ENCODE results near the gene GRB10.

Gene GRB10

DNA sequence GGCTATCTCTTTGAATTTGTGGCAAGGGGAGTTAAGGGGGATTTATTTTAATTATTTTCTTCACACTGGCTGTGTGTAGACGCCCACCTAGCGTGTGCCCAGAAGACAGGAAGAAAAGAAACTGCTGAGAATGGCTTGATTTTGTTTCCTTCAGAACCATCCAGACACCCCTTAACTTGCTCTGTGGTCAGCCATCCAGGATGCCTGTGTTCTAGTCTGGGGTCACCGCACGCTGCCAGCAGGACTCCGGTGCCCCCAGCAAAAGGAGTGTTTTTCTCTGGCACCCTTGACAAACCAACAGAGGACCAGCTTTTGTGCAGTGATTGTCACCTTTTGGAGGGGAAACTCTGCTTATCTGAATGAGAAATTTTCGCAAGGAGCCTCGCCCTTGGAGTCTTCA lies 222.8 kb downstream of the GRB10 start:
- DNase-seq (ENCODE audit: insufficient read length, low spot score) (no peak), FAIRE-seq (no peak)
- TF ChIP-seq PAX5 (IDR thresholded peaks at IDR 0.05; ENCODE audit: insufficient read depth, low read length, severe bottlenecking) (no peak), POLR2AphosphoS5 (IDR thresholded peaks at IDR 0.05; ENCODE audit: low read depth, low read length) (no peak), SPI1 (IDR thresholded peaks at IDR 0.05; ENCODE audit: low read depth, low read length) (no peak), POU2F2 (IDR thresholded peaks at IDR 0.05; ENCODE audit: low read depth, low read length) (no peak), TAF1 (IDR thresholded peaks at IDR 0.05; ENCODE audit: low read depth, low read length) (no peak), POLR2A (IDR thresholded peaks at IDR 0.05; ENCODE audit: low read depth, low read length) (no peak)

DNA sequence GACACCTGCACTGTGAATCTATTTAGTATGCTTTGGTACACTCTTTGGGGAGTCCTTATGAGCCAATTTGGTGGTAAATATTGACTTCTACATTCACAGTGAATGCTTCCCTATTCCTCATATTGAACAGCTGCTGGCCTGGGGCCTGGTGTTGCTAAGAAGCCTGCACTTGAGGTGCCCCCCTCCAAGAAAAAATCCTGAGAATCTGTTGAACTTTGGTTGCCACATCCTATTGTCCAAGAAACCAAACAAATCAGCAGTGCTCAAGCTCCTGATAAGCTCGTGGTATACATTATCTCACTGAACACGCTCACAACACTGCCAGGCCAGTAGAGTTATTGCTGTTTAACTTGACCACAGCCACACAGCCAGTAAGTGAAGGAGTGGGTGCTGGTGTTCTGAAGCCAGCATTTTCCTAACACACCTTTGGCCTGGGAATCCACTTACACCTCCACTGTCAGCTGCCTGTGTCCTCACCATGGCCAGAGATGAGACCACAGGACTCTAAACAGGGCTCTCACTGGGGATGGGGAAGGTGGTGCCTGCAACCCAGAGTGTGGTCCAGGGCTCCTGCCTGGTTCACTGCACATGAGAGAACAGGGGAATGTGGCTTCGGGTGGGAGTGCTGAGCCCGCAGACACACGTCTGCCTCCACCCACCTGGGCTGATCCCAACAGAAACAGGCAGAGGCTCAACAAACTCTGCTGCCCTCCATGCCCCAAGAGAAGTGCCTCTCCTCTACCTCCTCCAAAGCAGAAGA lies 224.2 kb downstream of the GRB10 start:
- FAIRE-seq (no peak), DNase-seq (ENCODE audit: insufficient read length, low spot score) (no peak)
- TF ChIP-seq POLR2A (IDR thresholded peaks at IDR 0.05; ENCODE audit: low read depth, low read length), result no peak
- no peak for TF ChIP-seq POU2F2 (IDR thresholded peaks at IDR 0.05; ENCODE audit: low read depth, low read length)
- no peak for TF ChIP-seq SPI1 (IDR thresholded peaks at IDR 0.05; ENCODE audit: low read depth, low read length)
- TF ChIP-seq PAX5 (IDR thresholded peaks at IDR 0.05; ENCODE audit: insufficient read depth, low read length, severe bottlenecking), result no peak
- TF ChIP-seq POLR2AphosphoS5 (IDR thresholded peaks at IDR 0.05; ENCODE audit: low read depth, low read length), result no peak
- TF ChIP-seq TAF1 (IDR thresholded peaks at IDR 0.05; ENCODE audit: low read depth, low read length), result no peak

GRCh38 chr7:50557099-50557498 lies 225.6 kb downstream of the GRB10 start:
- DNase-seq (ENCODE audit: insufficient read length, low spot score), result no peak
- FAIRE-seq, result no peak
- TF ChIP-seq SPI1 (IDR thresholded peaks at IDR 0.05; ENCODE audit: low read depth, low read length) (no peak), POLR2AphosphoS5 (IDR thresholded peaks at IDR 0.05; ENCODE audit: low read depth, low read length) (no peak), POLR2A (IDR thresholded peaks at IDR 0.05; ENCODE audit: low read depth, low read length) (no peak), POU2F2 (IDR thresholded peaks at IDR 0.05; ENCODE audit: low read depth, low read length) (no peak), PAX5 (IDR thresholded peaks at IDR 0.05; ENCODE audit: insufficient read depth, low read length, severe bottlenecking) (no peak), TAF1 (IDR thresholded peaks at IDR 0.05; ENCODE audit: low read depth, low read length) (no peak)

DNA sequence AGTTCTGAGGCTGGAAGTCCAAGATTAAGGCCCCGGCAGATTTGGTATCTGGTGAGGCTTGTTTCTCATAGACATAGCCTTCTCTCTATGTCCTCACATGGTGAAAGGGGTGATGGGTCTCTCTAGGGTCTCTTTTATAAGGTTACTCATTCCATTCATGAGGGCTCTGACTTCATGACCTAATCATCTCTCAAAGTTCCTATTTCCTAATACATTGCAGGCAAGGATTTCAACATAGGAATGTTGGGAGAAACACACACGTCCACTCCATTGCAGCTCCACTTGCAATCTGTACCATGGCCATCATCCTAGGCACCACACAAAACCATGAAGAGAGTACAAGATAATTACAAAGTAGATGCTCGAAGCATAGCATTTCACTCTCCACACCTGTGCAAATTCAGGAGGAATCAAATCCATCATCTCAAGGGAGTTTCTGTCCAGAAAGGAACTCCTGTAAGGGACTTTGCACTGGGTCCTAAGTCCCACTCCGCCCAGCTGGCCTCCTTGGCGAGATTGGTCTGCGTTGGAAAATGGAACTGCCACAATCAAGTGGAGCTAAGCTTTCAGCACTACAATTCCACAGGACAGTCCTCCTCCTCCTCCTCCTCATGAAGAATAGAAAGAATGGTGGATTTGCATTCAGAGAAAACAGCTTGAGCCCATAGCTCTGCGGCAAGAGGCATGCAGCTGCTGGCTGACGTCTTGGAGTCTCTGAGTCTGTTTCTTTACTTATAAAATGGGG lies 226.3 kb downstream of the GRB10 start:
- FAIRE-seq (no peak), DNase-seq (ENCODE audit: insufficient read length, low spot score) (no peak)
- TF ChIP-seq TAF1 (IDR thresholded peaks at IDR 0.05; ENCODE audit: low read depth, low read length) (no peak), POLR2AphosphoS5 (IDR thresholded peaks at IDR 0.05; ENCODE audit: low read depth, low read length) (no peak), POLR2A (IDR thresholded peaks at IDR 0.05; ENCODE audit: low read depth, low read length) (no peak), PAX5 (IDR thresholded peaks at IDR 0.05; ENCODE audit: insufficient read depth, low read length, severe bottlenecking) (no peak), SPI1 (IDR thresholded peaks at IDR 0.05; ENCODE audit: low read depth, low read length) (no peak), POU2F2 (IDR thresholded peaks at IDR 0.05; ENCODE audit: low read depth, low read length) (no peak)

DNA sequence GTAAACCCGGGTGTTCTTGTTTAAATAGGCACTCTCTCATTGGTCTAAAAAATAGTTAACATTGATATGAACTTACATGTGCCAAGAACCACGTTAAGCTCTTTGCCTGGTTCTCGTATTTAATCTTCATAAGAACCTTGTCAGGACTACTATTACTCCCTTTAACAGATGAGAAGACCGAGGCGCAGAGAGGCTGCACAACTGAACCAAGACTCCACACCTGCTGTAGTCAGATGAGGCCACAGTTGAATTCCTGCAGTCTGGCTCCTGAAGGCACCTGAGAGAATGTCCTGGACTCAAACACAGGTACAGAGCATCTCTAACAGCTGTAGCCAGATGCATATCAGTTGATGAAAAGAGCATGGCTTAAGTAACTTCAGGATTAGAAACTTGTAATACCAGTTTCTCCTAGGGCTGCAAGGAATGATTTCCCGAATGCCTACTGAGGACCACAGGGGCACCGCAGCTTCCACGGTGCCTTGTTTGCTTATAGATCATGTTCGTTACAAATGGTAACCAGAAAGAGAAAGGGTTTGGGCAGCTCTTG lies 227.0 kb downstream of the GRB10 start:
- TF ChIP-seq POLR2AphosphoS5 (IDR thresholded peaks at IDR 0.05; ENCODE audit: low read depth, low read length) (no peak), POLR2A (IDR thresholded peaks at IDR 0.05; ENCODE audit: low read depth, low read length) (no peak), TAF1 (IDR thresholded peaks at IDR 0.05; ENCODE audit: low read depth, low read length) (no peak), POU2F2 (IDR thresholded peaks at IDR 0.05; ENCODE audit: low read depth, low read length) (no peak), SPI1 (IDR thresholded peaks at IDR 0.05; ENCODE audit: low read depth, low read length) (no peak), PAX5 (IDR thresholded peaks at IDR 0.05; ENCODE audit: insufficient read depth, low read length, severe bottlenecking) (no peak)
- FAIRE-seq (no peak), DNase-seq (ENCODE audit: insufficient read length, low spot score) (no peak)

- FAIRE-seq, result no peak
- DNase-seq (ENCODE audit: insufficient read length, low spot score), result no peak
- TF ChIP-seq SPI1 (IDR thresholded peaks at IDR 0.05; ENCODE audit: low read depth, low read length) (no peak), POLR2AphosphoS5 (IDR thresholded peaks at IDR 0.05; ENCODE audit: low read depth, low read length) (no peak), PAX5 (IDR thresholded peaks at IDR 0.05; ENCODE audit: insufficient read depth, low read length, severe bottlenecking) (no peak), POU2F2 (IDR thresholded peaks at IDR 0.05; ENCODE audit: low read depth, low read length) (no peak), POLR2A (IDR thresholded peaks at IDR 0.05; ENCODE audit: low read depth, low read length) (no peak), TAF1 (IDR thresholded peaks at IDR 0.05; ENCODE audit: low read depth, low read length) (no peak)
Measured at GRCh38 chr7:50554431-50555322, 228.0 kb downstream of the GRB10 start.

GRCh38 chr7:50553973-50554372 lies 228.7 kb downstream of the GRB10 start:
- DNase-seq (ENCODE audit: insufficient read length, low spot score) (no peak), FAIRE-seq (no peak)
- TF ChIP-seq POU2F2 (IDR thresholded peaks at IDR 0.05; ENCODE audit: low read depth, low read length) (no peak), POLR2AphosphoS5 (IDR thresholded peaks at IDR 0.05; ENCODE audit: low read depth, low read length) (no peak), PAX5 (IDR thresholded peaks at IDR 0.05; ENCODE audit: insufficient read depth, low read length, severe bottlenecking) (no peak), SPI1 (IDR thresholded peaks at IDR 0.05; ENCODE audit: low read depth, low read length) (no peak), POLR2A (IDR thresholded peaks at IDR 0.05; ENCODE audit: low read depth, low read length) (no peak), TAF1 (IDR thresholded peaks at IDR 0.05; ENCODE audit: low read depth, low read length) (no peak)

- FAIRE-seq, result no peak
- DNase-seq (ENCODE audit: insufficient read length, low spot score), result no peak
- no peak for TF ChIP-seq POLR2A (IDR thresholded peaks at IDR 0.05; ENCODE audit: low read depth, low read length)
- no peak for TF ChIP-seq POLR2AphosphoS5 (IDR thresholded peaks at IDR 0.05; ENCODE audit: low read depth, low read length)
- no peak for TF ChIP-seq POU2F2 (IDR thresholded peaks at IDR 0.05; ENCODE audit: low read depth, low read length)
- TF ChIP-seq SPI1 (IDR thresholded peaks at IDR 0.05; ENCODE audit: low read depth, low read length), result no peak
- TF ChIP-seq PAX5 (IDR thresholded peaks at IDR 0.05; ENCODE audit: insufficient read depth, low read length, severe bottlenecking), result no peak
- no peak for TF ChIP-seq TAF1 (IDR thresholded peaks at IDR 0.05; ENCODE audit: low read depth, low read length)
Measured at GRCh38 chr7:50552921-50553320, 229.8 kb downstream of the GRB10 start.

All from GM12891 (cell line).